Pons (tissue), 1 donor: ENCODE results near the gene PCDHGA6.
"Not testable (repeated sequence)": the region's sequence is repeated elsewhere in the genome, so short reads cannot be mapped to it uniquely, and the experiment has no call there.

ENCODE experiments used
- DNase-seq: peaks from one replicate; pipeline ENCODE4 v3.0.0-alpha.2; 2016; ENCODE audit warnings: low spot score

The PCDHGA6 gene

GRCh38 chr5:141373673-141374317 is at the start of gene PCDHGA6:
PCDHGA6 (plus strand) TSS chr5:141373891; CDS start chr5:141374084, 193 bp downstream.
- no peak for DNase-seq

- DNase-seq, result peak; percentile 62
Measured at GRCh38 chr5:141326088-141326854, 47.4 kb upstream of the PCDHGA6 start.

GRCh38 chr5:141328231-141328630 is 45.5 kb upstream of the PCDHGA6 start:
- DNase-seq, result no peak

GRCh38 chr5:141330299-141331080 is 43.2 kb upstream of the PCDHGA6 start, which contains the start of gene PCDHGA1:
PCDHGA1 (plus strand) TSS chr5:141330514.
- DNase-seq, result no peak

GRCh38 chr5:141332571-141332970 is 41.1 kb upstream of the PCDHGA6 start:
- DNase-seq, result not testable (repeated sequence)

GRCh38 chr5:141338538-141339306 is 35.0 kb upstream of the PCDHGA6 start, which contains the start of gene PCDHGA2:
PCDHGA2 (plus strand) TSS chr5:141338760.
- no peak for DNase-seq

- not testable (repeated sequence) for DNase-seq
Measured at GRCh38 chr5:141340781-141341354, 32.8 kb upstream of the PCDHGA6 start.

- DNase-seq, result no peak
Measured at GRCh38 chr5:141342773-141343172, 30.9 kb upstream of the PCDHGA6 start.

GRCh38 chr5:141343242-141343952 is 30.3 kb upstream of the PCDHGA6 start, which contains the start of gene PCDHGA3:
PCDHGA3 (plus strand) TSS chr5:141343829; CDS start chr5:141344034, 205 bp downstream.
- DNase-seq, result no peak

- no peak for DNase-seq
Measured at GRCh38 chr5:141343953-141344463, 29.7 kb upstream of the PCDHGA6 start.

- DNase-seq, result no peak
Measured at GRCh38 chr5:141345327-141345726, 28.4 kb upstream of the PCDHGA6 start.

GRCh38 chr5:141346017-141346416 is 27.7 kb upstream of the PCDHGA6 start:
- not testable (repeated sequence) for DNase-seq

GRCh38 chr5:141349917-141350619 is 23.6 kb upstream of the PCDHGA6 start, which contains the start of gene PCDHGB1:
PCDHGB1 (plus strand) TSS chr5:141350099; CDS start chr5:141350261, 162 bp downstream.
- peak; percentile 15 for DNase-seq

GRCh38 chr5:141351591-141351990 is 22.1 kb upstream of the PCDHGA6 start:
- no peak for DNase-seq

- no peak for DNase-seq
Measured at GRCh38 chr5:141354900-141355469, 18.7 kb upstream of the PCDHGA6 start, which contains the start of gene PCDHGA4. PCDHGA4 (plus strand) TSS chr5:141355021; CDS start chr5:141355108, 87 bp downstream.

- DNase-seq, result no peak
Measured at GRCh38 chr5:141355641-141356040, 18.1 kb upstream of the PCDHGA6 start.

GRCh38 chr5:141356133-141356532 is 17.6 kb upstream of the PCDHGA6 start:
- no peak for DNase-seq

- DNase-seq, result no peak
Measured at GRCh38 chr5:141356950-141357349, 16.7 kb upstream of the PCDHGA6 start.
